ENCODE measurements around the gene NGB.

NGB gene

GRCh38 chr14:77260631-77261030 is 10.4 kb downstream of the NGB start:
- no peak for DNase-seq

DNA sequence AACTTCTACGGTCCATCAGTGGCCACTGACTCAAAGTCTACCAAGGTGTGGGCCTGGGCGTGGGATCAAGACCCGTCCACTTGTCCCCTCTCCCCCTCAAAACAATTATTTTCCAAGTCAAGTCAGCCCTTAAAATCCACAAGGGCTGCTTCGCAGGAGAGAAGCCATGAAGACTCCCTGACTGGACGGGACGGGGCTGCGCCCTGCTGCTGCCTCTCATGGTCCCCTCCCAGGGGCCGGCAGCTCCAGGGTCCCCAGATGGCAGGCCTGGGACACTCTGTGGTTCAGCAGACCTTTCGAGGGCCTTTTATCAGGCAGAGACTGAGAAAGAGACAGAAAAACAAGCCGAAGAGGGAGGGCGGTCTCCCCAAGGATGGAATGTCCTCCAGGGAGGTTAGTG is 10.8 kb downstream of the NGB start:
- DNase-seq: no peak

- no peak for DNase-seq
Measured at GRCh38 chr14:77259025-77259715, 11.8 kb downstream of the NGB start.

DNA sequence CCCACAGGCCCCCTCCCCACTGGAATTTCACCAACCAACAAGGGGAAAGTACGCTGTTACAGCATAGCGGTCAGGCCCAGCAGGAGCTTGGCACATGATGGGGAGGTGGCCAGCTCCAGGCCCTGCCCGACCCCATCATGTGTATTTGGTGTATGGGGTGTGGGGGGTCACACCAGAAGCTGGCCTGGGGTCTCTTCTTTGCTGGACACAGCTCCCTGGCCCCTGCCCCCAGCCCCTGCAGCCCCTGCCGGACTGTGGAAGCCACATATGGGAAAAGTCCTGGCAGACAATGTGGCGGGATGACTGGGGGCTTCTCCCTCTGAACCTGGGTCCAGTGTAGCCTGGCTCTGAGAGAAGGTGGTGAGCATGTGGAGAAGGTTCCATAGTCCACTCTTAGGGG is 12.4 kb downstream of the NGB start:
- no peak for DNase-seq

DNA sequence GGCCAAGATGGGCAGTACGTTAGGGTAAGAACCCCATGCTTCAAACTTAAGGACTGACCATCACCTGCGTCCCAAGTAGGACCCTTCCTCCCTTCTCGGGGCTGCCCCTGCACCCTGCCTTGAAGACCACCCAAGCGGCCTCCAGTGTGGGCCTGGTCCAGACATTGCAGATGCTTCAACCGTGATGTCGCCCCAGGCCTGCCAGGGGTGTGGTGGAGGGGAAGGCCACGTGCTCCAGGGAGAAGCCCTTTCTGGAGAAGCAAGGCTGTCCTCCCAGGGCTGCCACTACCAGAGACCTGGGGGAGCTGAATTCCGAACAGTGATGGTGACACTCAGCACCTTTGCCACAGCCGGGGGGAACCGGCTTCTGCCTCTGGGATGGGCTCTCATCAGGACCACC is 13.3 kb downstream of the NGB start:
- DNase-seq: no peak

- no peak for DNase-seq
Measured at GRCh38 chr14:77256694-77257093, 14.3 kb downstream of the NGB start.

DNA sequence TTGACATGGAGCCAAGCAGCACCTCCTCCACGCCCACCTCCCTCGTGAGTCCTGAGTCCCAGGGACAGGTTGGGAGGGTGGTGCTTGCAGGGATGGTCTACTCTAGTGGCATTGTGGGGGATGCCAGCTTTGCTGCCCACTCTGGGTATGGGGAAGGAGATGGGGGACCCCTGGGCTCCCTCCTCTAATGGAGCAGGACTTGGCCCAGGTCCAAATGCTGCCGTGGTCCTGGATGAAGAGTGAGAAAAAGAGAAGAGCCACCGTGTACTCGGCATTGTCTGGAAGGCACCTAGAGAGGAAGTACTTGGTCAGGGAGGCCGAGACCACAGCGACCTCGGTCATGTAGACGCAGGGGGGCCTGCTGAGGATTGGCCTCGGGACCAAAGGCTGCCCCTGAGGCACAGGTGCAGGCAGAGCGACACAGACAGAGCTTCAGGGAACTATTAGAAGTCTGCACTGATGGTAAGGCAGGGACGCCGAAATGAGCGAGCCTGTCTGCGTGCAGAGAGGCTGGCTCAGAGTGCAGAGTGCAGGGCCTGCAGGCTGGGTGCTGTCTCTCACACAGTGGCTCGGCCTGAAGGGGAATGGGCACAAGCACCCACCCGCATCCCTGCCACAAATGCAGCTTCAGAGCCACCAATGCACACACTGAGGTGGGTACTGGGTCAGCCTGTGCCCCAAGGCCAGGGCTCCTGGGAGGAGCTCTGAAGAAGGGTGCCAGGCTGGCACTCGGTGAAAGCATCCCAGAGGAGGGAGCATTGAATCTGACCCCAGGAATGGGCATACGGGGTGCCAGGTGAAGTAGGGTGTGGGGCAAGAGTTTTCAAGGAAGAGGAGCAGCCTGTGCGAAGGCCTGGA is 17.4 kb downstream of the NGB start:
- no peak for DNase-seq

DNA sequence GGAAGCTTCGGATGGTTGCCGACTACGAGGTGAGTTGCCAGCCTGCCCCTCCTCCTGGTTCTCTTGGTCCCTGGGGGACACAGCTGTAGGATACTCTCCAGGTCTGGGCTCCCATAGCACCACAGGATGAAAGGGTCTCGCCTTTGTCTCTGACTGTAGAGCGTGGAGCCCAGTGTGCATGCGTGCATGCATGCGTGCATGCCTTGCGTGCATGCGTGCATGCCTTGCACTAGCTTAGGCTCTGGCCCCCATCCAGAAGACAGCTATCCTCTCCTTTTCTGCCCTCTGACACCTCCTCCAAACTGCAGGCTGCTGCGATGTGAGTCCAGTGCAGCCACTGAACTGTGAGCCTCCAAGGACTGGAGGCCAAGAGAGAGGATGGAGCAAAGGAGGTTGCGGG is 19.1 kb downstream of the NGB start:
- no peak for DNase-seq

GRCh38 chr14:77250927-77251326 is 20.1 kb downstream of the NGB start:
- no peak for DNase-seq

- no peak for DNase-seq
Measured at GRCh38 chr14:77249286-77249685, 21.7 kb downstream of the NGB start.

DNA sequence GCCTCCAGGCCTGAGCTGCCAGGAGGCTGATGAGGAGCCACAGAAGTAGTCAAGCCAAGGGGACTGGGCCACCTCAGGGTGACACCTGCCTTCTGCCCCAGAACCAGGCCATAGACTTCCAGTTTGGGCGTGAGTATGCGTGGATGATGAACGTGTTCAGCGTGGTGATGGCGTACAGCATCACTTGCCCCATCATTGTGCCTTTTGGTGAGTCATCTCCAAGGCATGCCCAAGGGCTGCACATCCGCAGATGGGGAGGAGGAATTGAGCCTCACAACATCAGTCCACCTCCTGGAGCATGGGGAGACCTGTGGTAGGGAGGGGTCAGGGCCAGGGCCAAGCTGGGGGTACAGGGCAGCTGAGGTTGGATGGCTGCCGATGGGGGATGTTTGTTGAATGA is 22.3 kb downstream of the NGB start:
- DNase-seq: no peak

DNA sequence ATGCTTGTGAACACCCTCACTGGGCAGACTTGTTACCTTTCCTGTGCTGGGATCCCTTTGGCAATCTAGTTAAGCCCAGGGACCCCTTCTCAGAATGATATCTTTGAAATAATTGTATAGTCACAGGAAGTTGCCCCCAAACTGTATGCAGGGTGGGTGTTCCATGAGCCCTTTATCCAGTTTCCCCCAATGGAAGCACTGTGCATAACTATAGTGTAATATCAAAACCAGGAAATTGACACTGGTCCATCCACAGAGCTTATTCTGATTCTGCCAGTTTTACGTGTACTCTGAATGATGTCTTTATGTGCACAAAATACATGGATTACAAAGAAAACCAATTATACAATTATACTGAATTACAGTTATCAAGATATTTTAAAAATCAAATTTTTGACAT is 24.2 kb downstream of the NGB start:
- no peak for DNase-seq

DNA sequence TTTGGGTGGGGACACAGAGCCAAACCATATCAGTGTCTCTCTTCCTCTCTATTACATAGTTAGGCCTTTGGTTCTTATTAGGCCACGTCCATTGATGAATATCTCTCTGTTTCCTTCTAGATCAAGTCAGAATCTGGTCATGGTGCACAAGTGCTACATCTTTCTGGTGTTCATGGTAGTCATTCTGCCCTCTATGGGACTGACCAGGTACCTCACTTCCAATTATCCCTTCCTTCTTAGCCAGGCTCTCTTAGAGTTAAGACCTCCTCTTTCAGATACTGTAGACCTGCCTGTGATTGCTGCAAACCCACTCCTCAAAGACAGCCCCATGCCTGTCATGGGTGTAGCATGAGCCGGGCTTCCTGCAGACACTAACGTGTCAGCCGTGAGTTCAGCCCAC is 25.2 kb downstream of the NGB start:
- no peak for DNase-seq

DNA sequence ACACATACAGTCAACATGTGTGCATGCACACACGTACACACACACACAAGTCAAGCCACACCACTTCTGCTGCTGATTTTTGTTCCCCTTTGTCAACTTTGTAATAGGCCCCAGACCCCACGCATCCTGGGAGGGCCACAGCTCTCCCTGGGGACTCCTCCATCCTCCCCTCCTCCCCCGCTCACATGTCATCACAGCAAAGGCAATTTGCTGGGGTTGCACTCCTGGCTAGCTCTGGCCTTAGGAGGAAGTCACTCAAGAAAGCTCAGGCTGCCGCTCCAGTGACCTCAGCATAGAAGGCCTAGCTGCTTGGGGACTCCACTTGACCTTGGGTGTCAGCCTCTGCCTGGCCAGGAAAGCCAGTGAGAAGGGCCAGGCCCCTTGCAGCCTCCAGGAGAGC is 27.2 kb downstream of the NGB start:
- no peak for DNase-seq

DNA sequence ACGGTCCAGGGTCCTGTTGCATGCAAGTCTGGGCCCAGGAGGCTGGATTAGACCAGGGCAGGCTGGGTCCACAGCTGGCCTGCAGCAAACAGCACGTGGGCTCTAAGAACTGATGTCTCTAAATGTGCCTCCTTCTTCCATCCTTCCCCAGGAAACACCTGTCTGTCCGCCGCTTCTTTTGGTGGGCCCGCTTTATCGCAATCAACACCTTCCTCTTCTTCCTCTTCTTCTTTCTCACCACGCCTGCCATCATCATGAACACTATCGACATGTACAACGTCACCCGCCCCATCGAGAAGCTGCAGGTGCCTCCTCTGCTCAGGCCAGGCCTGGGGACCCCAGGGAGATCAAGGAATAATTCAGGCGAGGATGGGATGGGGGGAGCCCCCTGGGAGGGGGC is 28.3 kb downstream of the NGB start:
- no peak for DNase-seq

- no peak for DNase-seq
Measured at GRCh38 chr14:77241955-77242354, 29.1 kb downstream of the NGB start.

DNA sequence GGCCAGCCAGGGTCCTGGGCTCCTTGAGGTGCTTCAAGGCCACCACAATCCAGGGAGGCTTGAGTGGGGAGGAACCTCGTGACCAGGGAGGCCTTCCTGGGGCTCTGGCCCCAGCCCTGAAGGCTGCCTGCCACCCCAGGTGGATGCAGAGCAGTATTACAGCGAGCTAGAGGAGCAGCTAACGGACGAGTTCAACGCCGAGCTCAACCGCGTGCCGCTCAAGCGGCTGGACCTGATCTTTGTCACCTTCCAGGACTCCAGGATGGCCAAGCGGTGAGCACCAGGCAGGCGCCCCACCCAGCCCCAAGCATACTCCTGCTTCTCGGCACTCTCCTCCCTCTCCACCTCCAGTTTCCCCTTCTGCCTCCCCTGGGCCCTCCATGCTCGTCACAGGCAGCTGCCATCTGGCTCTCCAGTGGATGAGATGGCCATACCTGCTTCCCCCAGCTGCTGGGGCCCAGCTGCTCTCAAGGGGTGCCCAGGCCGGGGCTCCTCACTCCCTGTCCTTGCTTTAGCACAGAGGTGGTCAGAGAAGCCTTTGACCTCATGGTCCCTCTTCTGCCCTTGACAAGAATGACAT is 30.6 kb downstream of the NGB start:
- DNase-seq: no peak

GRCh38 chr14:77239412-77239811 is 31.6 kb downstream of the NGB start:
- no peak for DNase-seq

DNA sequence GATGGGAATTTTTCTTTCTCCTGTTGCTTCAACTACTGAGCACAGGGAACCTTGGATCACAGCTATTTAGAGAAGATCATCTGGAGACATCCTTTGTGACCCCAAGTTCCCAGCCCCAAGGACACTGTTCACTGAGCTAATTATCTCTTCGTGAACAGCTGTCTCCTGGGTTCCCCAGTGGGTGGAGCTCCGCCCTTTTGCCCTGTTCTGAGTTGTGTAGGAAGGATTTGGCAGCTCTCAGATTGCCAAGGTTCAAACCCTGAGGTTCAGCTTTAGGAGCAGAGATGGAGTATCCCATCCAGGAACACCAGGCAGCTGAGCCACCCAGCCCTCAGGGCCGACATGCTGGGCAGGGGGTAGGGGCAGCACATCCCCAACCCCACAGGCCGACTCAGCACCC is 32.0 kb downstream of the NGB start:
- DNase-seq: no peak

DNA sequence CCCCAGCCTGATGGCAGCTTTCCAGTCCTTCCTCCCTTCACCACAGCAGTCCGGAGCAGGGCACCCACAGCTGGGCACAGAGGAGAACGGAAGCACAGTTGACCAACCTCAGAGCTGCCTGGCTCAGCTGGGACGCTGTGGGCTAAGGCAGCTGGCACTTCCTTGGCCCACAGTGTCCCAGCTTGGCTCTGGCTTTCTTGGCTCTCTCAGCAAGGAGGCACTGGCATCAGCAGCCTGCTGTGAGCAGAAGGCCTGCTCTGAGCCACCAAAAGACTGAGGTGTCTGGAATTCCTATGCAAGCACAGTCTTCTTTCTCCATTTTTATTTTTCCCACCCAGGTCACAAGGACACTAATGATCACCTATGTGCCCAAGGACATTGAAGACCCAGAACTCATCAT is 32.6 kb downstream of the NGB start:
- DNase-seq: no peak

DNA sequence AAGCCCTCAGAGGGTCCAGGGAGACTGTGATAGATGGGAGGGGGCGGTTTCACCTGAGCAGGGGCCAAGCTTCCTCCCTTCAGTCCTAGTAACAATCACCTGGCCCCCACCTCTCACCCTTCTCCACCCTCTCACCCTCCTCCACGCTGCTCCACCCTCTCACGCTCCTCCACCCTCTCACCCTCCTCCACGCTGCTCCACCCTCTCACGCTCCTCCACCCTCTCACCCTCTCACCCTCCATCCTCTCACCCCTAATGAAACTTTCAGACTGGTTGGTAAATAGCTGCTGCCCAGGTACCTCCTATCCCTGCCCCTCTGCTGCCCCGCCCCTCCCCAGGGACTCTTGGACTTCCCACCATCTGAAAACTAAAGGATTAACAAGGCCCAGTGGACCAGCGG is 34.2 kb downstream of the NGB start:
- no peak for DNase-seq

DNA sequence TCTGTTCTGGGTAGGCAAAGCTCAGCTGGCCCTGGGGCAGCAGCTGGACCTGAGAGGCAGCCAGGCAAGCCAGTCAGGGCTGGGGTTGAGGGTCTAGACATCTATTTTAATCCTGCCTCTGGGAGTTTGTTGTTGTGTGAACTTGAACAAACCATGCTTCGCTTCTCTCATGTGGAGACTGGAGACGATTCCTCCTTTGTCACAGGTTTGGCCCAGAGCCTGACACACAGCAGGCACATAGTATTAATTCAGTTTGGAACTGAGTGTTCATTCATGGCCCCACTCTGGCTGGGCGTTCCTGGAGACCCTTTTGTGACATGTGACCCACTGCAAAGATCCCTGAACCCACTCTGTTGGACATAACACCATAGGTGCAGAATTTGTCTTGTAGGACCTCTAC is 39.3 kb downstream of the NGB start:
- no peak for DNase-seq

DNA sequence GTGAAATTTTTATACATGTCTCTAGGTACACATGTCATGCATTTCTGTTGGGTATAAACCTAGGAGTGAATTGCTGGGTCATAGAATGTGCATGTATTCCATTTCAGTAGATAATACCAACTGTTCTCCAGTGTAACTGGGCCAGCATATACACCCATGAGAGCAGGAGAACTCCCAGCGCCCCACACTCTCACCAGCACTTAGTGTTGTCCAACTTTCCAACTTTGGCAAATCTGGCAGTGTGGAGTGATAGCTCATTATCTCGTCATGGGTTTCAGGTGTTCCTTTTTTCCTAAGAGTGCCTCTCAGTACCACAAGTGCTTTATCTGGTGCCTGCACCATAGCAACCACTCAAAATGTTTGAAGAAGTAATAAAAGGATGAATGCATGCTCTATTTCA is 40.1 kb downstream of the NGB start:
- DNase-seq: no peak

DNA sequence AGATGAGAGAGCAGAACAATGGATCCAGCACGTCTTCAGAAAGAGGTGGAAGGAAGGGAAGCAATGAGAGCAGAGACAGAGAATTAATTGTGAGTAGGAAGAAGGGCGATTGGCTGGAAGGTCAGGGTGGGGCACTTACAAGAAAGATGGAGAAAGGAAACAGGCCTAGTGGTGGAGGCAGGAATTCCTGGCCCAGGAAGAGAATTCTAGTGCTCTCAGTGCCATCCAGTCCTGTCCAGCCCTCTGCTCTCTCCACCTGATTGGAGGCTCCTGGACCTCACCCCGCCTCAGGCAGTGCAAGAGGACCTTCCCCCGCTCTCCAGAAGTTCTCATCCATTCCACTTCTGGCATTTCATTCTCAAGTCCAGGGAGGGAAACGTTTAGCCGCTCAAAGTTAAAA is 43.0 kb downstream of the NGB start:
- no peak for DNase-seq
